Fibroblast of pulmonary artery (primary cell): ENCODE data around the gene COL4A1.

ENCODE experiments used
- DNase-seq: peaks from one replicate; pipeline ENCODE4 v3.0.0-alpha.2; 2010; ENCODE audit warnings: low read depth
- H3K4me3 ChIP-seq: replicated peaks from 2 replicates; pipeline ENCODE4 v1.5.1; 2011; ENCODE audit warnings: low read depth, mild to moderate bottlenecking, control low read depth, low read length, moderate library complexity
- CTCF ChIP-seq: IDR thresholded peaks from 2 replicates; pipeline ENCODE4 v1.5.1; 2011; ENCODE audit warnings: mild to moderate bottlenecking, control low read depth, low read length, inconsistent platforms; ENCODE audit errors: missing control alignments

Gene COL4A1

DNA sequence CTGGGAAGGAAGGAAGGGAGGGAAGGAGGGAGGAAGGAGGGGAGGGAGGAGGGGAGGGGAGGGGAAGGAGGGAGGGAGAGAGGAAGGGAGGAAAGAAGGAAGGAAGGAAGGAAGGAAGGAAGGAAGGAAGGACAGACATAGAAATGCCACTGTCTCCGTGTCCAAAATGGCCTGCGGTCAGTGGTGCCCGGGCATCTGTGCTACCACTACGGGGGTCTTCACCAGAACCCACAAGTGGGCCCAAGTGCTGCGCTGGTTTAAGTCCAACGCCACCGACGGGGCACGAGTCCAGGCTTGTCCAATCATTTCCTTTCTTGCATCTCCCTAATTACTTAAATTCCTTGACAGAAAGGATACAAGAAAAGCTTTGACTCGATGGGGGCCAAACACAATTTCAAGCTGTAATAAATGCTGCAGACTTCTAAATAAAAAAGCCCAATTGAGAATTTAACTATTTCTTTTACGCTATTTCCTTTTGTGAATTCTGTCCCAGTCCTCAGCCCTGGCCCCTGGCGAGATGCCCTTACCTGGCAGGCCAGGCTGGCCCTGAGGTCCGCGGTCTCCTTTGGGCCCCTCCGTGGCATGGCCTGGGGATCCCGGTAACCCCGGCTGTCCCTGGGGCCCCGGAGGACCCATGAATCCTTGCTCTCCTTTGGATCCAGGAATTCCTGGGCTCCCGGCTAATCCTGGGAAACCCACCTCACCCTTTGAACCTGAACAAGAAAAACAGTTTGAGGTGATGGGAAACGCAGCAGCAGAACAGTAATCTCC, 136.8 kb downstream of the COL4A1 start:
- no peak overlapping the region for H3K4me3 ChIP-seq
- no peak for DNase-seq
- no peak for TF ChIP-seq CTCF

DNA sequence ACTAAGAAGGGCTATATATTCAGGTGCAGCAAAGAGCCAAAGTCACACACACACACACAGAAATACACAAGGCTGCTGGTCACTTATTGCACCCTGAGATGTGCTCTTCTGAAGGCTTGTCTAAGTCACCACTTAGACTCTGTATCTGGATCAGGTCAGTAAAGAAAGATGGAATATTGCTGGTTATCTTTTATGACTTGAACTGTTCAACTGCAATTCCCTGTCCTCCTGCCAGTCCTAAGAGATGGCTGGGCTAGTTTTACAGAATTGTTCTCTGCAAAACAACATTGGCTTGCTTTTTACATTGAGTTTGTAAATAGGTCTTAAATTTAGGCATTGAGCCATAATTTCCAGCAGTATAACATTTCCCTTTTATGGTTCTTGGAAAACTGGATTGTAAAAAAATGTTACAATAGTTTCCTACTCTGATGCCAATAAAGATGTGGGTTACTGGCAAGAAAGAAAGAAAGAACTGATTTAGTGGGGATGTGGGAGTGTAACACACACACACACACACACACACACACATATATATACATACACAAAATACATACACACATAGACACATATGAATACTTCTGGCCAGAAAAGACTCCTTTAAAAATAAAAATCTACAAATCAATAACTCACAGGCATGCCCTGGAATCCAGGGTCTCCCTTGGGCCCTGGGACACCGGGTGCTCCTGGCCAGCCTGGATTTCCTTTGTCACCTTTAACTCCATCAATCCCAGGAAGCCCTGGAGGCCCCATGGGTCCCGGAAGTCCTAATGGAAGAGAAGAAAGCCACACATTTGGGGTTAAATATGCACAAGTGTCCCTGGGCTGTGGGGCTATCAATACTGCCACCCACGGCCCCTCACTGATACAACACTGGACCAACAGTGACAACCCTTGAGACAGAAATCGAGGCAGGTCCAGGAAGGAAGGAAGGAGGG, 137.7 kb downstream of the COL4A1 start:
- peak; percentile 23 for DNase-seq
- H3K4me3 ChIP-seq, result no peak overlapping the region
- TF ChIP-seq CTCF, result no peak

DNA sequence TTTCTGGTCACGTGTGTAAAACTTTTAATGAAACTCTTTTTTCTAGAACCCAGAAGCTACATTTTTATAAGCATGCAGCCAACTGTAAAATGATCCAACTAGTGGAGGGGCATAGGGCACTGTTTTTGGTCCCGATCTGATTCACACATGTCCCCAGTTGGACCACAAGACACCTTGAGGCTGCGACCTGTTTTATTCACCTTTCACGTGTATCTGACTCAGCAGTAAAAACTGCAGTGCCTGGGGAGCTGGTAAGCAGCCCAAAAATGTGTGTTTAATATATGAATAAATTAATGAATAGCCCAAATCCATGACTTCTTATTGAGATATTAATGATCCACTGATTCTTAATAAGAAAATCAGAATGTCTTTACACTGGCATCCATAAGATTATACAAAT, 140.4 kb downstream of the COL4A1 start:
- no peak for DNase-seq
- TF ChIP-seq CTCF, result no peak
- no peak overlapping the region for H3K4me3 ChIP-seq

- no peak overlapping the region for H3K4me3 ChIP-seq
- no peak for TF ChIP-seq CTCF
- no peak for DNase-seq
These were observed 142.3 kb downstream of the COL4A1 start for GRCh38 chr13:110164706-110165105.

GRCh38 chr13:110162866-110163658, 143.9 kb downstream of the COL4A1 start:
- DNase-seq, result no peak
- no peak for TF ChIP-seq CTCF
- H3K4me3 ChIP-seq, result no peak overlapping the region

- no peak for TF ChIP-seq CTCF
- DNase-seq, result no peak
- no peak overlapping the region for H3K4me3 ChIP-seq
These were observed 144.9 kb downstream of the COL4A1 start for GRCh38 chr13:110162053-110162452.
